ENCODE results near the gene LYRM4. TPM values are rescaled to one million over a fixed set of nuclear protein-coding genes. Genes with fewer than 3 reads are reported as not detected.

LYRM4 gene
- total RNA-seq, 8 experiments from 2014 or later = 25.8 to 38.4 (median 32.7) TPM

DNA sequence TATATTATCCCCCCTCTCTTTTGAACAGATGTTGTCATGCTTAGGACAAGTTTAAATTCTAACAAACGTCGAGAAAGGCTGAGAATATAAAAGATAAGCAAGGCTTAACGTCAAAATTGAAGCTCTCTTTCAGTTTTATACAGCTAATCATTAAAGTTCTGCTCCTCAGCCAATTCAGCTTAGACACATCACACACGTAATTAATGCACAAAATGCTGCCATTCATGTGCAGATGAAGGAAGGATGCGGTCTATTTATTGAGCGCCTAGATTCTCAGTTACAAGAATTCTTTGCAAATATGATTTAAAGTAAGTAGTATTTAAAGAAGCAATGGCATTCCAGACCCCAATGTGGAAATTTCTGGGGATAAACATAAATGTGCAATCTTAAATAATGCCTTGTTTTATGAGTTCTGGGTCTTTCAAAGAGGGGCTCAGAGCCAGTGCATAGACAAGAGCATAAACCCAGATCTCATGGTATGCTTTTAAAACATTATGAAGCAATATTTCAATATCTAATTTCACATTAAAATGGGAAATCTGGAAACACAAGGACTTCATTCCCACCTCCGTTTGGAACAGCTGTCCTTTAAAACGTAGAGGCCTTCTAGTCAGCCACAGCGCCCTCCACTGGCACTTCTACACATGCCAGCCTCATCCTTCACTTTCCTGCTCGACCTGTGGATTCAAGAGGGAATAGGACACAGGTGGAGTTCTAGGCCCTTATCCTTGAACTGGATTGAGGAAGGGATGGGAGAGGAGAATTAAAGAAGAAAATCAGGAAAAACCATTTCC, 85.8 kb downstream of the LYRM4 start:
- ATAC-seq (replicated peaks in 6 of 8) = peak in 3 of 8 experiments; percentile 19 to 83 (median 20)
- no peak overlapping the region for H3K4me3 ChIP-seq
- WGBS, 10 experiments = 20 to 71% (median 58%) methylated on average over 2 to 9 of the region's 10 CpGs
- peaks cover 43 to 44% of the 10 kb centered on the region in 2 donors for H3K4me1 ChIP-seq (replicated peaks in 1 of 2)
- in situ Hi-C loops (cut with MboI; ENCODE audit: low pct_unique_long_range_greater_than_20kb in 2 of 9, low sequenced_read_pairs in 9 of 9, unreplicated experiment in 9 of 9) = loop anchor here in 1 of 9 experiments (25.0 kb wide), 1 partner anchor 1362 kb away; no protein-coding TSS in a partner anchor
- peak overlapping the region in 1 of 2 donors; percentile 9 for H3K27ac ChIP-seq

DNA sequence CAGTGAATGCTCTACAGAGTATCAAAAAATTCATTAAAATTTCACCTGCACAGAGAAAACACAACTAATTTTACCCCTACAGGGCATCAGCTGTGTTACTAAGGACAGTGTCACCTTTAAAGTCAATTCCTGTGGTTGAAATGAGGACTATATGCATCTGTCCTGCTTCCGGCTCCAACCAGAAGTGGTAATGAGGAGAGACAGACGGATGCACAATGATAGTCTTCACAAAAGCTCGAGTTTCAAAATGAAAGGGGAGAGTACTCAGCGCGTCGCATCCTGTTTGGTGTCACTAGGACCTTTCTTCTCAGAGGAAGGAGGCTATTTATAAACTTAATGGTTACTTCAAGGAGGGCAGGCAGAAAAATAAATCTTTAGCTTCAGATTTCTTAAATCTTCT, 86.5 kb downstream of the LYRM4 start:
- 13 to 93% (median 46%) methylated on average over 3 to 6 of the region's 6 CpGs; no CpG with 5 or more reads in 2 of the 10 experiments for WGBS, 10 experiments
- peak overlapping the region; percentile 46 to 48 for H3K27ac ChIP-seq
- H3K4me3 ChIP-seq = no peak overlapping the region
- in situ Hi-C loops (cut with MboI; ENCODE audit: low pct_unique_long_range_greater_than_20kb in 2 of 9, low sequenced_read_pairs in 9 of 9, unreplicated experiment in 9 of 9) = loop anchor here in 1 of 9 experiments (25.0 kb wide), 1 partner anchor 1363 kb away; no protein-coding TSS in a partner anchor
- H3K4me1 ChIP-seq (replicated peaks in 1 of 2) = peaks cover 43 to 44% of the 10 kb centered on the region in 2 donors
- peak in 5 of 8 experiments; percentile 26 to 66 (median 53) for ATAC-seq (replicated peaks in 6 of 8)

DNA sequence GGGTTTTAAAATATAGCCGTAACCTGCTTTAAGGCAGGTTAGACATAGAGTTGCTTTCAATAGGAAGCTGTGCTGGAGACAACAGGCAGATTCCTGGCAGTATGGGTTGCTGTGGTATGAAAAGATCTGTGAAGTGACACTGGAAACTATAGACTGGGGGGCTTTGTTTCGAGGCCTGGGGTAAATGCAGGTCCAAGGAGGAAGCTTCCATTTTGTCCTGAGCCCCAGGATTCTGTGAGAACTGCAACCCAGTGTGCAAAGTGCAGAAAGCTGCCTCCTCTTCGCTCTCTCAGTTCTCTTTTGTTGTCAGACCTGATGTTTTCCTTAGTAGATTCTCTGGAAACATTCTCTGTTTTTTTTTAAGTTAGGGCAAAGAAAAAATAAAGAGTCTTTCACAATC, 86.9 kb downstream of the LYRM4 start:
- WGBS, 10 experiments = 64 to 100% (median 83%) methylated on average over 1 to 3 of the region's 3 CpGs; no CpG with 5 or more reads in 1 of the 10 experiments
- in situ Hi-C loops (cut with MboI; ENCODE audit: low pct_unique_long_range_greater_than_20kb in 2 of 9, low sequenced_read_pairs in 9 of 9, unreplicated experiment in 9 of 9) = loop anchor here in 1 of 9 experiments (25.0 kb wide), 1 partner anchor 1363 kb away; no protein-coding TSS in a partner anchor
- Histone ChIP-seq H3K4me1 (replicated peaks in 1 of 2) (peaks cover 43 to 44% of the 10 kb centered on the region in 2 donors), H3K27ac (peak overlapping the region; percentile 46 to 48), H3K4me3 (no peak overlapping the region)
- peak in 5 of 8 experiments; percentile 11 to 66 (median 27) for ATAC-seq (replicated peaks in 6 of 8)

DNA sequence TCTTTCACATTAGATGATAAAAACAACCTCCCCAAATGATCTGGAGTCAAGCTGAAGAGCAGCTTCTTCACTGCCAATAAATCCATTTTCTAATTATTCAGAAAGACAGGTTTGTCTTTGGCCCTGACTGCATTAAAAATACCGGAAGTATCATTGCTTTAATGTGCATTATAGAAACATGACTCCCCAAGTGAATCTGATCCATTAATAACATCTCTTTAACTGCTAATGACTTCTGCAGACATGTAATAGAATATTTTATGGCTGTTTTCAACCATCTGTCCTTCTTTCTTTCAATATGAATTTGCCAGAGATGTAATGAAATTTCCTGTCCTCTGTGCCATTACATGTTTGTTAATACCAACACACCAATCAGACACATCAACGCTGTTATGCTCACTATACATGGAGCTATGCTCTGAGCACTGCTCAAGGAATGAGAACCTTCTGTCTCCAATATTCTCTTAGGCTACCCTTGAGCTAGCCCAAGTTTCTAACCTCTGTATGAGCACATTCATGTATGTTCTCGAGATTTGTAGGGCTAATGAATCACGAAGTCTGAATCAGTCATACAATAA, 87.8 kb downstream of the LYRM4 start:
- WGBS, 10 experiments = 42 to 100% (median 74%) methylated on average over 1 to 4 of the region's 4 CpGs; no CpG with 5 or more reads in 1 of the 10 experiments
- Histone ChIP-seq H3K4me1 (replicated peaks in 1 of 2) (peaks cover 43 to 44% of the 10 kb centered on the region in 2 donors), H3K27ac (no peak overlapping the region), H3K4me3 (no peak overlapping the region)
- in situ Hi-C loops (cut with MboI; ENCODE audit: low pct_unique_long_range_greater_than_20kb in 2 of 9, low sequenced_read_pairs in 9 of 9, unreplicated experiment in 9 of 9) = loop anchor here in 1 of 9 experiments (25.0 kb wide), 1 partner anchor 1364 kb away; no protein-coding TSS in a partner anchor
- peak in 6 of 8 experiments; percentile 9 to 79 (median 52) for ATAC-seq (replicated peaks in 6 of 8)

DNA sequence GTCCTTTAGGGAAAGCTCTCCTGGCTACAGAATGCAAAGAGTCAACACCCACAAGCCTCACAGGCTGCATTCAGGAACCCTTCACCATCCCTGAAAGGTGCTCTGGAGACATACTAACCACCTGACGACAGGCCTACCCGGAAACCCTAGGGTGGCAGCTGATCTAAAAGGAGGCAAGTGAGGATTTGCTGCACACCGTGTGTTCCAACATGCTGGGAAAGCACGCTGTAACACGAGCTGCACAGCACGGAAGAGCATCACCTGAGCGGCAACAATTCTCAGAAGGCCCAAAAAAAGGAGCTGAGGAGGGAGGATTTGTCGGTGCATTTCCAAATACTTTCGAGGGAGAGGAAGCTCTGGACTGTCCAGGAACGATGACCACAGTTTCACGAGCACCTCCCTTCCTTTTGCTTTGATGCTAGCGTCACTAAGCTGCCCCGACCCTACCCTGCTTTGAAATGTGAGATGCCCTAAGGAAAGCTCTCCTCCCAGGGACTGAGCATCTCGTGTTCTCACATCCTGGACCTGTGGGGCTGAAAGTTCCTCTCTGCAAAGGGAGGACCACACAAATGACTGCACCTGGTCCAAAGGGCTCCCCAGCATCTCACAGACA, 88.6 kb downstream of the LYRM4 start:
- ATAC-seq (replicated peaks in 6 of 8) = peak in 5 of 8 experiments; percentile 27 to 54 (median 50)
- Histone ChIP-seq H3K4me3 (no peak overlapping the region), H3K4me1 (replicated peaks in 1 of 2) (peaks cover 43 to 44% of the 10 kb centered on the region in 2 donors), H3K27ac (peak overlapping the region; percentile 50 to 61)
- WGBS, 10 experiments = 54 to 100% (median 75%) methylated on average over 1 to 11 of the region's 14 CpGs; no CpG with 5 or more reads in 4 of the 10 experiments
- in situ Hi-C loops (cut with MboI; ENCODE audit: low pct_unique_long_range_greater_than_20kb in 2 of 9, low sequenced_read_pairs in 9 of 9, unreplicated experiment in 9 of 9) = loop anchor here in 1 of 9 experiments (25.0 kb wide), 1 partner anchor 1365 kb away; no protein-coding TSS in a partner anchor

DNA sequence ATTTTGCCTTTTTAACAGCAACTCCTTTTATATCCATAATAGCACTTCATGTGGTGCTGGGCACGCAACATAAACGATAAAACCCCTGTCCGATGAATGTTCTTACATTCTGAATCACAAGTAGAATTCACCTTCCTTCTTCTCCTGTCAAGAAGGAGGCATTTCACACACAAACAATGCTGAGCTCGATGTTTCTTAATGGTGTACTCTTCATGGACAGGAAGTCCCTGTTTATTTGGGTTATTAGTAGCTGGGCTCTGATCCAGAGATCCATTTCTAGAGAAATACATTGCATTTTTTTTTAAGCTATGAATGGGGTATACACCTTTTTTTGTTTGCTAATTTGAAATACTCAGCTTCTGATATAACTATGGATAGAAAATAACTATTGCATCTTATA, 93.2 kb downstream of the LYRM4 start:
- no peak for ATAC-seq (replicated peaks in 6 of 8)
- Histone ChIP-seq H3K4me3 (no peak overlapping the region), H3K27ac (no peak overlapping the region), H3K4me1 (replicated peaks in 1 of 2) (peaks cover 14 to 15% of the 10 kb centered on the region in 2 donors)
- whole genome bisulfite sequencing, 10 experiments = 75 to 100% (median 96%) methylated on average over 1 to 4 of the region's 4 CpGs
- in situ Hi-C loops (cut with MboI; ENCODE audit: low pct_unique_long_range_greater_than_20kb in 2 of 9, low sequenced_read_pairs in 9 of 9, unreplicated experiment in 9 of 9) = loop anchor here in 1 of 9 experiments (25.0 kb wide), 1 partner anchor 1370 kb away; no protein-coding TSS in a partner anchor

DNA sequence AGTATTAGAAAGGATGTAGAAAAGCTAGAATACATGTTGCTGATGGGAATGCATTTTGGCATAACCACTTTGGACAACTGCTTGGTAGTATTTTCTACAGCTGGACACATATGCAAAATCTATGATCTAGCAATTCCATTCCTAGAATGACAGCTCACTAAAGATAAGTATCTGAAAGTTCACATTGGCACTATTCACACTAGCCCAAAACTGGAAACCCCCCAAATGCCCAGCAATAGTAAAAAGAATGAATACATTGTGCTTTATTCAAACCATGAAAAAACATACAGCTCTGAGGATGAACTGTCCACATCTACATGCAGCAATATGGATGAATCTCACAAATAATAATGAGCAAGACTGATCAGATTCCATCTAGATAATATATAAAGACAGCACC, 96.7 kb downstream of the LYRM4 start:
- no peak overlapping the region for H3K4me3 ChIP-seq
- H3K27ac ChIP-seq = no peak overlapping the region
- H3K4me1 ChIP-seq (replicated peaks in 1 of 2) = no peaks in the 10 kb centered on the region
- ATAC-seq (replicated peaks in 6 of 8) = peak in 1 of 8 experiments; percentile 72
- in situ Hi-C loops (cut with MboI; ENCODE audit: low pct_unique_long_range_greater_than_20kb in 2 of 9, low sequenced_read_pairs in 9 of 9, unreplicated experiment in 9 of 9) = loop anchor here in 1 of 9 experiments (25.0 kb wide), 1 partner anchor 1373 kb away; no protein-coding TSS in a partner anchor

DNA sequence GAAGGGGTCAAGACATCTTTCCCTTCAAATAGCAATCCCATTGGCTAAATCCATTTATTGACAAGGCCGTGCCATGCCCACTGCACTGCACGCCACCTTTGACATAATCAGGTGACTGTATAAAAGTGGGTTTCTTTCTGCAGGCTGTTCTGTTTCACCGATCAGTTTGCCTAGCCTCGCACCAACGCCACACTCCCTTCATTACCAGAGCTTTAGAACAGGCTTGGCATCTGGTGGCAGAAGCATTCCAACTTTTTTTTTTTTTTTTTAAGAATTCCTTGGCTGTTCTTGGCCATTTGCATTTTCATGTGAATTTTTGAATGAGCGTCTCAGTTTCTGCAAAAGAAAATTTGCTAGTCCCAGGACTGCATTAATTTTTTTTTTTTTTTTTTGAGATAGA, 97.5 kb downstream of the LYRM4 start:
- in situ Hi-C loops (cut with MboI; ENCODE audit: low pct_unique_long_range_greater_than_20kb in 2 of 9, low sequenced_read_pairs in 9 of 9, unreplicated experiment in 9 of 9) = loop anchor here in 1 of 9 experiments (25.0 kb wide), 1 partner anchor 1374 kb away; no protein-coding TSS in a partner anchor
- WGBS, 10 experiments = 52 to 100% (median 93%) methylated on average over 3 to 6 of the region's 6 CpGs
- Histone ChIP-seq H3K27ac (no peak overlapping the region), H3K4me1 (replicated peaks in 1 of 2) (peaks cover 5% of the 10 kb centered on the region in 2 donors), H3K4me3 (no peak overlapping the region)
- ATAC-seq (replicated peaks in 6 of 8) = peak in 1 of 8 experiments; percentile 40

DNA sequence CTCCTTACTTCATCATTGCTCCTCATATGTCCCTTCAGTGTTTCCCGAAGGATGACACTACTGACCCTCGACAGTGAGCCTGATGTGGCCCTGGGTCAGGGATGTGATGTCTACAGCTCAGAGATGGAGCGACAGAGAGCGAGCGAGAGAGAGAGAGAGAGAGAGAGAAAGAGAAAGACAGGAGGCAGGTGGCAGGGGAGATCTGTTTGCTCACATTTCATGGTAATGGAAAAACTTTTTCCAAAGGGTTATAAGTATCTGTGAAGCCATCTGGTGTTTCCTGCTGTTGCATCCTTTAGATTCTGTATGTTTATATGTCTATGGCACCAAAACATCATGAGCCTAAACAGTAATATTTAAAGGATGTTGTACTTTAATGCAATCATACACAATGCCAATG, 98.4 kb downstream of the LYRM4 start:
- in situ Hi-C loops (cut with MboI; ENCODE audit: low pct_unique_long_range_greater_than_20kb in 2 of 9, low sequenced_read_pairs in 9 of 9, unreplicated experiment in 9 of 9) = loop anchor here in 1 of 9 experiments (25.0 kb wide), 1 partner anchor 1375 kb away; no protein-coding TSS in a partner anchor
- H3K4me3 ChIP-seq = no peak overlapping the region
- H3K27ac ChIP-seq = no peak overlapping the region
- peaks cover 13 to 14% of the 10 kb centered on the region in 2 donors for H3K4me1 ChIP-seq (replicated peaks in 1 of 2)
- ATAC-seq (replicated peaks in 6 of 8) = no peak
- WGBS, 10 experiments = 40 to 100% (median 93%) methylated on average over 1 to 5 of the region's 5 CpGs; no CpG with 5 or more reads in 4 of the 10 experiments

DNA sequence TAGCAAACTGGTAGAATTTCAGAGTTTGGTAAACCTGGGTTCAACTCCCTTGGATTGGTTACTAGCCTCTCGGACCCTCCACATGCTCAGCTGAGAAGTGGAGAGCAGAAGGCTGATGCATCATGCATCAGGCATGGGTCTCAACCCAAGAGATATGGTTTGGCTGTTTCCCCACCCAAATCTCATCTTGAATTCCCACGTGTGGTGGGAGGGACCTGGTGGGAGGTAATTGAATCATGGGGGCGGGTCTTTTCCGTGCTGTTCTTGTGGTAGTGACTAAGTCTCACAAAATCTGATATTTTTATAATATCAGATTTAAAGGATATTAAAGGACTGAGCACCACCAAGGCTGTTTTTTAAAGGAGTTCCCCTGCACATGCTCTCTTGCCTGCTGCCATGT, 100.5 kb downstream of the LYRM4 start:
- no peak overlapping the region for H3K27ac ChIP-seq
- ATAC-seq (replicated peaks in 6 of 8) = no peak
- in situ Hi-C loops (cut with MboI; ENCODE audit: low pct_unique_long_range_greater_than_20kb in 2 of 9, low sequenced_read_pairs in 9 of 9, unreplicated experiment in 9 of 9) = loop anchor here in 1 of 9 experiments (25.0 kb wide), 1 partner anchor 1377 kb away; no protein-coding TSS in a partner anchor
- WGBS, 10 experiments = 43 to 100% (median 90%) methylated on average over 1 to 4 of the region's 4 CpGs; no CpG with 5 or more reads in 5 of the 10 experiments
- no peak overlapping the region for H3K4me3 ChIP-seq
- H3K4me1 ChIP-seq (replicated peaks in 1 of 2) = peaks cover 33 to 34% of the 10 kb centered on the region in 2 donors

DNA sequence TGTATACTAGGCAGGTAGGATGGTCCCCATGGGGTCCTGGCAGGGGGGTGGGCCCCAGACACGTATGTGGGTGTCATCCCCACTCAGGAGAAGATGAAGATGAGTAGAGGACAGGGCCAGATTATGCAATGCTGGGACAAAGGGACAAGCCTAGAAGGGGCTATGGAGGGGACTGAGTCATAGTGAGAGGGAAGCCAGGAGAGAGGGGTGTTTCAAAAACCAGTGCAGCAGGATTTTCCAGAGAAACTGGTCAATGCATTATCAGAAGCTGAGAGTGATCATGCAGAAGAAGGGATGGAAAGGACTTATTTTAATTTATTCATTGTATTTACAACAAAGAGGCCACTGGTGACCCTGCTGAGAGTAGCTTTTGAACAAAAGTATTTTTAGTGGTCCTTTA, 101.6 kb downstream of the LYRM4 start:
- WGBS, 10 experiments = 20 to 100% (median 100%) methylated on average over 1 of the region's 1 CpG; no CpG with 5 or more reads in 5 of the 10 experiments
- no peak for ATAC-seq (replicated peaks in 6 of 8)
- peak overlapping the region in 1 of 2 donors; percentile 18 for H3K27ac ChIP-seq
- in situ Hi-C loops (cut with MboI; ENCODE audit: low pct_unique_long_range_greater_than_20kb in 2 of 9, low sequenced_read_pairs in 9 of 9, unreplicated experiment in 9 of 9) = loop anchor here in 1 of 9 experiments (25.0 kb wide), 1 partner anchor 1378 kb away; no protein-coding TSS in a partner anchor
- peaks cover 33 to 34% of the 10 kb centered on the region in 2 donors for H3K4me1 ChIP-seq (replicated peaks in 1 of 2)
- H3K4me3 ChIP-seq = no peak overlapping the region

DNA sequence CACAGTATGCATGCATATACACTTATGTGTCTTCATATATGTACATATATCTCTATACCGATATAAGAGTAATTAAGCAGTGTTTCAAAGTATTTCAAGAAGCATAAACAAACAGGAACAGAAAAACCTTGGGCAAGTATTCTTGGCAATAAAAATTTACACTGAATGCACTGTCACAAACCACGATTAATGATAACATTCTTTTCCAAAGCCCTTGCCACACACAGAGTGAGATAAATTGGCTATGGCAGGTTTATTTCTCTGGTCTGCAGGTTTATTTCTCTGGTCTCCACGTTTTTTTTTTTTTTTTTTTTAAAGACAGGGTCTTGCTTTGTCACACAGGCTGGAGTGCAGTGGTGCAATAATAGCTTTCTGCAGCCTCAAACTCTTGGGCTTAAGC, 102.6 kb downstream of the LYRM4 start:
- Histone ChIP-seq H3K4me3 (no peak overlapping the region), H3K4me1 (replicated peaks in 1 of 2) (peaks cover 33 to 38% of the 10 kb centered on the region in 2 donors), H3K27ac (no peak overlapping the region)
- WGBS, 10 experiments = 0 to 58% (median 46%) methylated on average over 1 to 3 of the region's 3 CpGs; no CpG with 5 or more reads in 2 of the 10 experiments
- in situ Hi-C loops (cut with MboI; ENCODE audit: low pct_unique_long_range_greater_than_20kb in 2 of 9, low sequenced_read_pairs in 9 of 9, unreplicated experiment in 9 of 9) = loop anchor here in 1 of 9 experiments (25.0 kb wide), 1 partner anchor 1379 kb away; no protein-coding TSS in a partner anchor
- peak in 6 of 8 experiments; percentile 25 to 82 (median 54) for ATAC-seq (replicated peaks in 6 of 8)
